ENCODE measurements around the gene ASB10. TPM values are rescaled to one million over a fixed set of nuclear protein-coding genes. Genes with fewer than 3 reads are reported as not detected.

Gene ASB10
- total and polyA plus RNA-seq, 2 of the 4 experiments (the other 2 are of a cell fraction), result not detected

- Histone ChIP-seq H3K4ac (ENCODE audit: low read depth, low read length) (peak overlapping the region; percentile 95), H3K27me3 (ENCODE audit: control insufficient read depth, insufficient read depth, low read length) (no peaks in the 10 kb centered on the region), H3K79me1 (ENCODE audit: low read depth in 1 of 2, low read length in 2 of 2) (peaks cover 0 to 55% of the 10 kb centered on the region in 2 experiments; a peak in 2 of 4 replicates), H3K56ac (ENCODE audit: extremely low read depth, insufficient read depth, low read length) (peak overlapping the region; percentile 89), H3K9me1 (ENCODE audit: insufficient read depth, low read length) (peaks cover 4% of the 10 kb centered on the region; the same call in 1 of the 2 replicates), H3K14ac (replicated peaks; ENCODE audit: low read depth, low read length) (peak overlapping the region; percentile 82), H2BK15ac (ENCODE audit: low read depth, low read length) (no peak overlapping the region), H3K4me3 (ENCODE audit: insufficient read depth, low read depth, low read length) (peak overlapping the region; percentile 76), H2AK9ac (replicated peaks; ENCODE audit: low read depth, low read length, poor library complexity) (peak overlapping the region; percentile 100), H2BK20ac (ENCODE audit: low read depth, low read length) (no peak overlapping the region), H3K4me2 (ENCODE audit: low read depth, low read length) (peak overlapping the region; percentile 69), H2BK5ac (ENCODE audit: low read depth, low read length, poor library complexity, severe bottlenecking) (peak overlapping the region; percentile 64), H3K4me1 (ENCODE audit: control insufficient read depth, insufficient read depth, low read length) (peaks cover 12% of the 10 kb centered on the region), H4K20me1 (ENCODE audit: insufficient read depth, low read length) (peaks cover 54% of the 10 kb centered on the region), H3K23ac (ENCODE audit: low read depth, low read length) (peak overlapping the region; percentile 72), H2AFZ (replicated peaks; ENCODE audit: low read length, poor library complexity) (peak overlapping the region; percentile 99), H4K5ac (ENCODE audit: low read depth, low read length) (peak overlapping the region; percentile 43), H3K27ac (ENCODE audit: insufficient read depth, low read length) (peak overlapping the region; percentile 84), H3K36me3 (ENCODE audit: control insufficient read depth, insufficient read depth, low read length) (peaks cover 34% of the 10 kb centered on the region), H2AK5ac (ENCODE audit: low read depth, low read length) (peak overlapping the region; percentile 91), H4K8ac (ENCODE audit: low read depth in 2 of 2, low read length in 2 of 2) (peak overlapping the region; percentile 79 to 84), H3K9me3 (ENCODE audit: control insufficient read depth, insufficient read depth, low read length) (no peaks in the 10 kb centered on the region), H3K9ac (ENCODE audit: low read depth, low read length) (peak overlapping the region; percentile 85), H4K91ac (ENCODE audit: insufficient read depth, low read depth, low read length) (peak overlapping the region; percentile 89), H3K18ac (ENCODE audit: low read depth, low read length) (peak overlapping the region; percentile 0; the same call in 1 of the 2 replicates), H2BK120ac (ENCODE audit: low read depth, low read length) (peak overlapping the region; percentile 26; the same call in 1 of the 2 replicates)
- peak; percentile 89 for DNase-seq
- dilution Hi-C loops (cut with HindIII; ENCODE audit: low sequenced_read_pairs, unreplicated experiment) (no loop called here), in situ Hi-C loops (cut with MboI; ENCODE audit: low sequenced_read_pairs) (no loop called here), intact Hi-C loops (cut with micrococcal nuclease) (no loop called here)
- BruUV-seq (replicated peaks), result no TSS peak
- POLR2A ChIA-PET (ENCODE audit: unreplicated experiment), result interaction anchor here (0.6 kb wide), 2 partner anchors 11 to 19 kb away, joined by 4 read pairs; no protein-coding TSS in a partner anchor
- peak; percentile 77 for ATAC-seq (ENCODE audit: low read depth)
- WGBS, 2 experiments (ENCODE audit: extremely low coverage in 2 of 2, insufficient read length in 1 of 2), result 3% methylated on average over 22 of the region's 36 CpGs; no CpG with 5 or more reads in 1 of the 2 experiments
- CTCF ChIA-PET, result interaction anchor here (1.0 to 1.5 kb wide), 2 partner anchors 11 kb away, joined by 5 to 6 read pairs; no protein-coding TSS in a partner anchor
- TF ChIP-seq, protein P1, sequence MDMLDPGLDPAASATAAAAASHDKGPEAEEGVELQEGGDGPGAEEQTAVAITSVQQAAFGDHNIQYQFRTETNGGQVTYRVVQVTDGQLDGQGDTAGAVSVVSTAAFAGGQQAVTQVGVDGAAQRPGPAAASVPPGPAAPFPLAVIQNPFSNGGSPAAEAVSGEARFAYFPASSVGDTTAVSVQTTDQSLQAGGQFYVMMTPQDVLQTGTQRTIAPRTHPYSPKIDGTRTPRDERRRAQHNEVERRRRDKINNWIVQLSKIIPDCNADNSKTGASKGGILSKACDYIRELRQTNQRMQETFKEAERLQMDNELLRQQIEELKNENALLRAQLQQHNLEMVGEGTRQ (IDR thresholded peaks at IDR 0.05; ENCODE audit: low read depth, low read length), result no peak
- TF ChIP-seq BHLHE40 (IDR thresholded peaks at IDR 0.05; ENCODE audit: low read depth, low read length) (no peak), RCOR1 (IDR thresholded peaks at IDR 0.05; ENCODE audit: insufficient replicate concordance, low read length) (no peak), MAFK (IDR thresholded peaks at IDR 0.05; ENCODE audit: low read depth, low read length) (peak; percentile 52), RAD21 (IDR thresholded peaks at IDR 0.05; ENCODE audit: low read length) (no peak), CTCF (conservative IDR thresholded peaks at IDR 0.05; ENCODE audit: low read depth, low read length) (no peak), RFX5 (IDR thresholded peaks at IDR 0.05; ENCODE audit: low read depth, low read length) (no peak), MXI1 (IDR thresholded peaks at IDR 0.05; ENCODE audit: borderline replicate concordance, low read depth, low read length) (peak; percentile 87; the same call in 1 of the 2 replicates), SMC3 (IDR thresholded peaks at IDR 0.05; ENCODE audit: low read depth, low read length) (no peak), MAZ (IDR thresholded peaks at IDR 0.05; ENCODE audit: borderline replicate concordance, low read depth, low read length) (peak; percentile 30; the same call in 1 of the 2 replicates), CEBPB (IDR thresholded peaks at IDR 0.05; ENCODE audit: low read depth, low read length) (no peak), NFE2L2 (IDR thresholded peaks at IDR 0.05; ENCODE audit: low read depth, low read length) (peak; percentile 82)
- TF ChIP-seq, protein P2, sequence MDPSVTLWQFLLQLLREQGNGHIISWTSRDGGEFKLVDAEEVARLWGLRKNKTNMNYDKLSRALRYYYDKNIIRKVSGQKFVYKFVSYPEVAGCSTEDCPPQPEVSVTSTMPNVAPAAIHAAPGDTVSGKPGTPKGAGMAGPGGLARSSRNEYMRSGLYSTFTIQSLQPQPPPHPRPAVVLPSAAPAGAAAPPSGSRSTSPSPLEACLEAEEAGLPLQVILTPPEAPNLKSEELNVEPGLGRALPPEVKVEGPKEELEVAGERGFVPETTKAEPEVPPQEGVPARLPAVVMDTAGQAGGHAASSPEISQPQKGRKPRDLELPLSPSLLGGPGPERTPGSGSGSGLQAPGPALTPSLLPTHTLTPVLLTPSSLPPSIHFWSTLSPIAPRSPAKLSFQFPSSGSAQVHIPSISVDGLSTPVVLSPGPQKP (IDR thresholded peaks at IDR 0.05; ENCODE audit: borderline replicate concordance, low read depth, low read length), result no peak
Observed at GRCh38 chr7:151232917-151233701, 46.1 kb upstream of the ASB10 start.

All from IMR-90 (cell line).